NCI-H128 (cell line): ENCODE measurements around the gene RAB35.

ENCODE experiments used
- DNase-seq: peaks from one replicate; lab custom pipeline; 2025; ENCODE audit not compliant: unreplicated experiment; lab: John Stamatoyannopoulos, UW

The RAB35 gene

DNA sequence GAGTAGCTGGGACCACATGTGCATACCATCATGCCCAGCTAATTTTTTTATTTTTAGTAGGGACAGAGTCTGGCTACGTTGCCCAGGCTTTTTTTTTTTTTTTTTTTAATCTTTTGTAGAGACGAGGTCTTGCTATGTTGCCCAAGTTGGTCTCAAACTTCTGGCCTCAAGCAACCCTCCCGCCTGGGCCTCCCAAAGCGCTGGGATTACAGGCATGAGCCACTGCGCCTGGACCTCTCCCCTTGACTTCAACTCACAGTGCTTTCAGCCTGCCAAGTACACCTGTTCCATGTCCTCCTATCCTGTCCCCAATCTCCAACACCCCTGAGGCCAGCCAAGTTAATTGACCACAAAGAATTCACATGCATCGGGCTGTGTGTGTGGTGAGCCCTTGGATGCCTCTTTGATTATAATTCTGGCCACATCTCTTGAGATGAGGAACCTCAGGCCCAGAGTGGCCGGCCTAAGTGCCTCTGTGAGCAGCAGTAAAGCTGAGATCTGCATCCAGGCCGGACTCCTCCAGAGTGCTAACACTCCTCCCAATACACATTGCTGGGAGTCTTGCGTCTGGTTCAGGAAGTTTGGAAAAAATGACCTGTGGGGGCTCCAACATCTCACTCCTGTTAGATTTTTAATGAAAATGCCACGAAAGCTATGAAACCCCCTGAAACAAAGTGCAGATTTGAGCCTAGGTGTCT is 6.8 kb downstream of the RAB35 start:
- no peak for DNase-seq

DNA sequence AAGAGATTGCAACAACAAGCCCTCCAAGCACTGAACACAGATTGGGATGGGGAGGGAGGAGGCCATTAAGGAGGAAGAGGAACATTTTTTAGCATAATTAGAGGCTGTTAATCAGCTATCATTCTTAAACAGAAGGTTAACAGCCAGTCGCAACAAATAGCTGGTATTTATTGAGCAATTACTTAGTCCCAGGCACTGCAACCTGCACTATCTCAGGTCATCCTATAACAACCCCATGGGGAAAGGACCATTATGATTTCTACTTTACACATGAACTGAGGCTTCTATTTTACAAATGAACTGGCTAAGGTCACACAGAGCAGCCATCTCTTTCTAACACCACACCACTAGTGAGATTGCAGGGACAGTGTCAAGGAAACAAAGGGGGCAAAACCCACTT is 10.4 kb downstream of the RAB35 start:
- no peak for DNase-seq

- DNase-seq = no peak
Observed at GRCh38 chr12:120103371-120103770, 13.2 kb downstream of the RAB35 start.

DNA sequence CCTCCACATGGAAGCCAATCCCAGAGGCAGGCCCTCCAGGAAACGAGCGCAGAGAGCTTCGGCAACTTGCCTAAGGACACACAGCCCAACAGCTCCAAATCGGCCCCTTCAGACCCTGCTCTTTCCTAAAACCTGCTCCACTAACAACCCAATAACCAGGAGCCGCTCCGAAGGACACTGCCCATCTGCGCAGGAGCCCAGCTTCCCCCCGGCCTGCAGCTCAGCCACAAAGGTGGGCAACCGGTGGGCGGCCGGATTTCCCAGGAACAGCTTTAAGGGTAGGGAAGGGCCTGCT is 13.6 kb downstream of the RAB35 start:
- no peak for DNase-seq

- no peak for DNase-seq
Observed at GRCh38 chr12:120102189-120103043, 14.1 kb downstream of the RAB35 start.

GRCh38 chr12:120101617-120102016 is 14.9 kb downstream of the RAB35 start:
- DNase-seq = no peak

GRCh38 chr12:120101182-120101581 is 15.4 kb downstream of the RAB35 start:
- DNase-seq = no peak

GRCh38 chr12:120100630-120101029 is 15.9 kb downstream of the RAB35 start:
- no peak for DNase-seq

GRCh38 chr12:120099738-120100137 is 16.8 kb downstream of the RAB35 start:
- no peak for DNase-seq

DNA sequence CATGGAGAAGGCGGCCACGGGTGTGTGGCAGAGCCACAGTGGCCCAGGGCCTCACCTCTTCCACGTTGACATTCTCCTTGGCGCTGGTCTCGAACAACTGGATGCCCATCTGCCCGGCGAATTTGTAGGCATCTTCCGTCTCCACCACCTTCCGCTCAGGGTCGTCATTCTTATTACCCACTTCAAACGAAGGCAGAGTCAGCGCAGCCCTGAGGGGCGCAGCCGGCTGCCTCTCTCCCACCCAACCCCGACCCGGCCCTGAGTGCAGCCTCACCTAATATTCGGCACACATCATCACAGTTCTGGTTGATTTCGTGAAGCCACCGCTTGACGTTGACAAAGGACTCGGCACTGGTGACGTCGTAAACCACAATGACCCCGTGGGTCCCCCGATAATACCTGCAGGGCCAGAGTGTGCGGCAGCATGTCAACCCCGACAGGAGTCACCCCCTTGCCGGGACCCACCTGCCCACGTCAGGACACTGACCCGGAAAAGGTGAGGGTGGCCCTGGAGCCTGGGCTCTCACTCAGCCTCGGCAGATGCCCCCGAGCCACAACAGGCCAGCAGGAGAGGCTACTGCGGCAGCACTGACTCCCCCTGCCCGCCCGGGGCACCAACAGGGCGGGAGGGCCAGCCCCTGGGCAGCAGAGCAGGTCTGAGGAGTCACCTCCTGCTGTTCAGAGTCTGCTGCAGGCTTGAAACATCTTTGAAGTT is 17.6 kb downstream of the RAB35 start:
- DNase-seq = no peak

DNA sequence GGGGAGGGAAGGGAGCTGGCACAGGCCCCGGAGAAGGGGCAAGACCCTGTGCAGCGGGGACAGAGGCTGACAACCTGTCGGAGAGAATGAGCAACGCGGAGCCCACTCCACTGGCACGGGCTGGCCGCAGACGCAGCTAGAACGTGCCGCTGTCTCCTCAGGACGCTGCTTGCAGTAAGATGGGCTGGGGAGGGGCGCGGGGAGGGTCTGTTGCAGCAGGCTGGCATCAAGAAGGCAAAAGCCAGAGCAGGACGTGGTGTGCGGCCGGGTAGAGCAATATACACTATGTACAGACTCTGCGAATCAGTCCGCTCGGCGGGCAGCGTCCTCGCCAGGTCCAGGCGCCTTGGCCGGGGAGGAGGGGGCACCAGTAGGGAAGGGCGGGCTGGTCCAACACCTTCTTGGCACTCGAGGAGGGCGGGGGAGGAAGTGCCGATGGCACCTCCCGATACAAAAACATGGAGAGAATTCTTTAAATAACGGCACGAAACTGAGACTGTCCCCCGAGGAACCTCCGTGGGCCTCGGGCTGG is 19.8 kb downstream of the RAB35 start:
- DNase-seq = no peak

GRCh38 chr12:120095736-120096135 is 20.8 kb downstream of the RAB35 start:
- DNase-seq = no peak

- DNase-seq = no peak
Observed at GRCh38 chr12:120095331-120095730, 21.2 kb downstream of the RAB35 start.

DNA sequence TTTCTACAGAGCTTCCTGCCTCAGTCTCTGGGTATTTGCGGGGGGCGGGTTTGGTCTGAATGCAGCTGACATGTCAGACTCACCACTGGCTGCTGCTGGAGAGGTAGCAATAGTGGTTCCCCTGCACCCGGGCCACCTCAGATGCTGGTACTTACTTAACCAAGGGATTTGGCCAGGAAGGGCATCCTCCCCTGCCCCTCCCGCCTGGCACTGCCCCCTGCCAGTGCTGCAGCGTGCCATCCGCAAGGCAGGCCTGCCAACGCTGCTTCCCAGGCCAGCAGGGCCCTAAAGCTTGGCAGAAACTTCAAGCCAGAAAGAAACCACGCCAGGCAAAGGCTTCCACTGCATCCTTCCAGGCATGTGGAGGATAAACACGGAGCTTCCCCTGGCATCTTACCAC is 22.1 kb downstream of the RAB35 start:
- DNase-seq = no peak

DNA sequence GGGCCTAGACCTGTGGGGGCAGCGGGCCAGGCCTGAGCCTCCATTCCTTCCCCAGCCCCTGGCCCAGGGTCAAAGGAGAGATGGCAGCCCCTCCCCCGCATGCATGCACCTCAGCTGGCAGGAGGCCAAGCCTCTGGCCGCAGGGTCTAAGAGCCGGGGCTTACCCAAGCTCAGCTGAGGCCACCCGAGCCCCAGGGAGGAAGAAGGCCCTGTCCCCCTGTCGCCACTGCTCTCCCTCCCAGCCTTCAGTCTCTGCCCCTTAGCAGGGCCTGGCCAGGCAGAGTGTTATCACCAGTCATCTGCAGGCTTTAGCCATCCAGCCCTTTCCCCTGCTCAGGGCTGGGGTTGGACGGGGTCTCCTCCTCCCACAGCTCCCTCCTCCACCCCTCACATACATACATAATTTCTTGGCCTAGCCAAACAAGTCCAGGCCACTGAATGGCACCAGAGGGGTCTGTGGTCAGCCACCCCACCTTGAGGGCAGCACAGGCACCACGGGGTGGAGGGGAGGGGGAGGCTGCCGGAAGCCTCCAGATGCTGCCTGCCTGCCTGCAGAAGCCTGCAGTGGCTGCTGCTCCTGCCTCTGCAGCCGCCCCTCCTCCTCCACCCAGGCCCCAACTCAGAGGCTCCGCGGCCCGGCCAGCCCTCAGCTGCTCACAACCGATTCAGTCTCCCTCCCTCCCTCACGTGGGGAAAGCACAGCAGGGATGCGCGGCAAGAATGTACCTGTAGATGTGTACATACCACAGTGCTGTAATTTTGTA is 22.8 kb downstream of the RAB35 start:
- DNase-seq = no peak

- no peak for DNase-seq
Observed at GRCh38 chr12:120093336-120093591, 23.3 kb downstream of the RAB35 start.

DNA sequence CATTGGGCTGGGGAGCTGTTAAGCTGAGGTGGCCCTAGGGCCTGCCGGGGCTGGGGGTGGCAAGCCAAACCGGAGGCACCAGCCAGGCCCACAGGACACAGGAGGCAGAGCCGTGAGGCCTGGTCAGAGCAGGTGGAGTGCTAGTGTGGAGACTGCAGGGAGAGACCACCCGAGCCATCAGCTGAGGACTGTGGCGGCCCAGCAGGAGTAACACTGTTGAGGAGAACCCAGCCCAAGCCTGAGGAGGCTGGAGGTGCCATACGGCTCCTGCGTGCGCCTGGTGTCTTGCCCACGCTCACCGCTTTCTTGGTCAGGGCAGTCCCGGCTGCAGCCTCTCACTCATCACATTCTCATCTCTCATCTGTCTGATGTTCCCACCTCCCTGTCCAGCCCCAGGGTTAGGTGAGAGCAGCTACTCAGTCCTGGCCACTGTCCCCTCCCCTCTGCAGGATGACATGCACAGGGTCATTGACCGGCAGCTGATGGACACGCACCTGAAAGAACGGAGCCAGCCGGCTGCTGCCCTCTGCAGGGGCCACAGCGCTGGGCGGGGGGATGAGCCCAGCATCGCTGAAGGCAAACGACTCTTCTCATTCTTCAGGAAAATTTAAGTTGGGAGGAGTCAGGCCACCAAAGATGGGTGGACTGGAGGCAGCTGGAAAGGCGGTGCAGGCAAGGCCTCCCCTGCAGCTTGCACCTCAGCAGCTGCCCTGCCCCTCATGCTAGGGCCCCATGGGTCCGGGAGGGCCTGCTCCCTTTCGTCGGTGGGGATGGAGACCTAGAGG is 23.8 kb downstream of the RAB35 start:
- DNase-seq = no peak

- DNase-seq = no peak
Observed at GRCh38 chr12:120091371-120092090, 25.0 kb downstream of the RAB35 start.

GRCh38 chr12:120090626-120091295 is 25.8 kb downstream of the RAB35 start:
- DNase-seq = no peak
